NOMO-1 treated with DMSO at 0.1 percent for 48 hours (cell line): ENCODE results near the gene ADAP2.
"Not testable (repeated sequence)": the region's sequence is repeated elsewhere in the genome, so short reads cannot be mapped to it uniquely, and the experiment has no call there.

Source experiments
- DNase-seq: peaks from one replicate; lab custom pipeline; 2025; ENCODE audit not compliant: unreplicated experiment; lab: John Stamatoyannopoulos, UW

Gene ADAP2

DNA sequence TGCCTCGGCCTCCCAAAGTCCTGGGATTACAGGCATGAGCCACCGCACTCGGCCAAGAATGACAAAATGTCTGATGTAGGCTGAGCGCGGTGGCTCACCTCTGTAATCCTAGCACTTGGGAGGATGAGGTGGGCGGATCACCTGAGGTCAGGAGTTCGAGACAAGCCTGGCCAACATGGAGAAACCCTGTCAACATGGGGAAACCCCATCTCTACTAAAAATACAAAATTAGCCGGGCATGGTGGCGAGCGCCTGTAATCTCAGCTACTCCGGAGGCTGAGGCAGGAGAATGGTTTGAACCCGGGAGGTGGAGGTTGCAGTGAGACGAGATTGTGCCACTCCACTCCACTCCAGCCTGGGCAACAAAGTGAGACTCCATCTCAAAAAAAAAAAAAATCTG lies 46.2 kb downstream of the ADAP2 start:
- DNase-seq: not testable (repeated sequence)

DNA sequence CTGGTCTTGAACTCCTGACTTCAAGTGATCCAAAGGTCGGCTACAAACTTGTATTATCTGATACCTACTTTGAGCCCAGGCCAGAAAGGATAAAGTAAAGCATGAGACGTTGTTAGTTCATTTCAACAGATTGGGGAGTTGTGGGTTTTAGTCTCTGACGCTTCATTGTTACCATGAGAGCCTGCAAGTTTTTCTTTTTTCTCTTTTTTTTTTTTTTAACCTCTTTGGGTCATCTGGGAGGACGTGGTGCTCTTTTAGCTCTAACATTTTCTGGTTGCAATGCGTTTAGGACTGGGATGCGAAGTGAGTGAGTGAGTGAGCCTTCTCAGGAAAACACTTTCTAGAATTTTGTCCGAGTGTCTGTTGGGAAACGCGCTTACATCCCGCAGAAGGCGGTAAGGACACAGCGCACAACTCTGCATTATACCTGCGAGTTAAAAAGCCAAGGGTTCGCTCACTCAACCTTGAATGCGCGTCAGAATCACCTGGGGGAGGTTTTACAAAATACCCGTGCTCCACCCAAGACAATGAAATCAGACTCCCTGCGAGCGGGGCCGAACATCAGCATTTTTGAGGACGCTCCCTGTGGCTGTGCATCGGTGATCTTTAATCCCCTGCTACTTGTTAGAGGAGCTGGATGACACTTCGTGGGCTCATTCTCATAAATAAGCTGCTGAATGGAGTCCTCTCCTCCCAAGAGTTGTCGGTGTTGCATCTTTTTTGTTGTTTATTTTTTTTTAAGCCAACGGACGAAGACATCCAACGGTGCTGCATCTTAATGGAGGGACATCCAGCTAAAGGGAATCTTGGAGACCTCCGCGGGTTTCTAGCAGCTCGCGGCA lies 48.5 kb downstream of the ADAP2 start:
- no peak for DNase-seq

DNA sequence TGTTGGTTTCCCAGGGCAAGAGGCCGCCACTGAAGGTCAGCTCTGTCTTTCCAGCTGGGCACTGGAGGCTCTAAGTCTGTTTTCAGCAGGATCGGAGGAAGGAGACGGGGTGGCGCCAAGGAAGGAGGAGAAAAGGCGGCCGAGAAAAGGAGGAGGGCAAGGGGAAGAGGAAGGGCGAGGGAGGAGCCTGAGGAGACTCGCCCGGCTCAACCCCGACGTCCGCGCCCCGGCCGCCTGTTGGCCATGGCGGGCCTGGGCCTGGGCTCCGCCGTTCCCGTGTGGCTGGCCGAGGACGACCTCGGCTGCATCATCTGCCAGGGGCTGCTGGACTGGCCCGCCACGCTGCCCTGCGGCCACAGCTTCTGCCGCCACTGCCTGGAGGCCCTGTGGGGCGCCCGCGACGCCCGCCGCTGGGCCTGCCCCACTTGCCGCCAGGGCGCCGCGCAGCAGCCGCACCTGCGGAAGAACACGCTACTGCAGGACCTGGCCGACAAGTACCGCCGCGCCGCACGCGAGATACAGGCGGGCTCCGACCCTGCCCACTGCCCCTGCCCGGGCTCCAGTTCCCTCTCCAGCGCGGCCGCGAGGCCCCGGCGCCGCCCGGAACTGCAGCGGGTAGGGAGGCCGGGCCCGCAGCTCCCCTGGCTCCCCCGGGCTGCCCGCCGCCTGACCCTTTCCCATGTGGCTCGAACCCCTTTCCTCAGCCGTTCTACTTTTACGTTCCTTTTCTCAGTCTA lies 49.3 kb downstream of the ADAP2 start, which contains the start of gene RNF135:
TSS of gene RNF135 (plus strand) at position 209 of the 737 bp plus-strand sequence. CDS start at position 244, 35 bp downstream.
- peak; percentile 88 for DNase-seq

DNA sequence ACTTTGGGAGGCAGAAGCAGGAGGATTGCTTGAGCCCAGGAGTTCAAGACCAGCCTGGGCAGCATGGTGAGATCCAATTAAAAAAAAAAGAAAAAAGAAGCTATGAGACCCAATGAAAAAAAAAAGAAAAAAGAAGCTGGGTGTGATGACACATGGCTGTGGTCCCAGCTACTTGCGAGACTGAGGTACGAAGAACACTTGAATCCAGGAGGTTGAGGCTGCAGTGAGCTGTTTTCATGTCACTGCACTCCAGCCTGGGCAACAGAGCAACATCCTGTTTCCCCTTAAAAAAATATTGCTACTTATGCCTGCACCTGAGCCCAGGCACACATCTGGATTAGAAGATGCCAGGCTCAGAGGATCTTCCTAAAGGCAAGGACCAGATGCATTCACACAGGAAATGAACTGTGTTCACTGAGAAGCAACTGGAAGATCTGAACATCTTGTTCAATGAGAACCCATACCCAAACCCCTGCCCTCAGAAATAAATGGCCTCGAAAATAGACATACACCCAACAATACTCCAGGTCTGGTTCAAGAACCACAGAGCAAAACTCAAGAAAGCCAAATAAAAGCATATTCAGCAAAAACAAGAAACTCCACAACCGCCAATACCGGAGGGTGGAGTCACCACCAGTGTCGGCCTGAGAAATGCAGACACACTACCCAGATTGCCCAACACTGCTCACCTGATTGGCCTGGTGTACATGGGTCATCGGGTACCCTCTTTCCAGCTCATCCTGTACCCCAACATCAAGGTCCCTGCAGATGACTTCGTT lies 53.5 kb downstream of the ADAP2 start:
- DNase-seq: no peak

DNA sequence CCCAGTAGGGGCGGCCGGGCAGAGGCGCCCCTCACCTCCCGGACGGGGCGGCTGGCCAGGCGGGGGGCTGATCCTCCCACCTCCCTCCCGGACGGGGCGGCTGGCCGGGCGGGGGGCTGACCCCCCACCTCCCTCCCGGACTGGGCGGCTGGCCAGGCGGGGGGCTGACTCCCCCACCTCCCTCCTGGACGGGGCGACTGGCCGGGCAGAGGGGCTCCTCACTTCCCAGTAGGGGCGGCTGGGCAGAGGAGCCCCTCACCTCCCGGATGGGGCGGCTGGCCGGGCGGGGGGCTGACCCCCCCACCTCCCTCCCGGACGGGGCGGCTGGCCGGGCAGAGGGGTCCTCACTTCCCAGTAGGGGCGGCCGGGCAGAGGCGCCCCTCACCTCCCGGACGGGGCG lies 58.2 kb downstream of the ADAP2 start:
- DNase-seq: not testable (repeated sequence)

DNA sequence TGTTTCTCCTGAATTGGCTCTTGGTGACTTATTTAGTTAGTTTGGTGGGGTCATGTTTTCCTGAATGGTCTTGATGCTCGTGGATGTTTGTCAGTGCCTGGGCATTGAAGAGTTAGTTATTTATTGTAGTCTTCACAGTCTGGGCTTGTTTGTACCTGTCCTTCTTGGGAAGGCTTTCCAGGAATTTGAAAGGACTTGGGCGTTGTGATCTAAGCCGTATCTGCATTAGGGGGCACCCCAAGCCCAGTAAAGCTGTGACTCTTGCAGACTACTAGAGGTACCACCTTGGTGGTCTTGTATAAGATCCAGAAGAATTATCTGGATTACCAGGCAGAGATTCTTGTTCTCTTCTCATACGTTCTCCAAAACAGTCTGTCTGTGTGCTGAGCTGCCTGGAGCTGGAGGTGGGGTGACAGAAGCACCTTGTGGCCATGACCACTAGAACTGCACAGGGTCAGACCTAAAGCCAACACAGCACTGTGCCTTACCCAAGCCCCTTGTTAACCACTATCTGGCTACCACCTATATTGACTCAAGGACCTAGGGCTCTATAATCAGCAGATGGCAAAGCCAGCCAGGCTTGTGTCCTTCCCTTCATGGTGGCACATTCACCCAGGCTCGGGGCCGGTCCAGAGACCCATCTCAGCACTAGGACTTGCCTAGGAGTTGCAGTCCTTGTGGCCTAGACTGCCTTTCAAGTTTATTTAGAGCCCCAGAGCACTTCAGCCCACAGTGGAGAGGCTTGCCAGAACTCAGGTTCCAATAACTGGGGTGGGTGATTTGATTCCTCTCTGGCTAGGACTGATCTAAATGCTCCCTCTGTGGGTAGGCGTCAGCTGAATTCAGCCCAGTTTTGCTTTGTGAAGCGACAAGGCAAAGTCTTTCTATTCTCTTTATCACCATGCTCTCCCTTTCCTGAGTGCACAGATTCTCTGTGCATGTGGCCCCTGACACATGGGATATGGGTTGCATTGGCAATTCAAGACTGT lies 60.1 kb downstream of the ADAP2 start:
- DNase-seq: no peak

DNA sequence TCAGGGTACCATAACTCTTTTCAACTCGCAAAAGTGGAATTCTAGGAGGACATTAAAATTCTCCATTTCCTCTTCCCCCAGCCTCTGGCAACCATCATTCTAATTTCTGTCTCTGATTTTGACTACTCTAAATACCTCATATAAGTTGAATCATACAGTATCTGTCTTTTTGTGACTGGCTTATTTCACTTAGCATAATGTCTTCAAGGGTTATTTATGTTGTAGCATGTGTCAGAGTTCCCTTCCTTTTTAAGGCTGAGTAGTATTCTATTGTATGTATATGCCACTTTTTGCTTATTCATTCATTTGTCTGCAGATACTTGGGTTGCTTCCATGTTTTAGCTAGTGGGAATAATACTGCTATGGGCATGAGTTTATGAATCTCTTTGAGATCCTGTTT lies 61.1 kb downstream of the ADAP2 start:
- no peak for DNase-seq

DNA sequence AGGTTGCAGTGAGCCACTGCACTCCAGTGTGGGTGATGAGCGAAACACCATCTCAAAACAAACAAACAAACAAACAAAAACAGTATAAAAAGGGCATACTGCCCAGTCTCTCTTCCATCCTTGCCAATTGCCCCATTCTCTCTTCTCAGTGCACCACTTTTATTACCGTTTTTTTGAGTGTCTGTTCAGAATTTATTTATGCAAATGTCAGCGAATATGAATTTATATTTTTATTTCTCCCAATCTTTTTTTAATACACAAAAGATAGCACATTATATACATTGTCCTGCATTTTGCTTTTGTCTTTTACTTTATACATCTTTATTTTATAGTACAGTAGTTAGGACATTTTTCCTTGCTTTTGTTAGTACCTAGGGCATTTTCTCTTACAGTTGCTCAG lies 68.7 kb downstream of the ADAP2 start:
- DNase-seq: no peak

DNA sequence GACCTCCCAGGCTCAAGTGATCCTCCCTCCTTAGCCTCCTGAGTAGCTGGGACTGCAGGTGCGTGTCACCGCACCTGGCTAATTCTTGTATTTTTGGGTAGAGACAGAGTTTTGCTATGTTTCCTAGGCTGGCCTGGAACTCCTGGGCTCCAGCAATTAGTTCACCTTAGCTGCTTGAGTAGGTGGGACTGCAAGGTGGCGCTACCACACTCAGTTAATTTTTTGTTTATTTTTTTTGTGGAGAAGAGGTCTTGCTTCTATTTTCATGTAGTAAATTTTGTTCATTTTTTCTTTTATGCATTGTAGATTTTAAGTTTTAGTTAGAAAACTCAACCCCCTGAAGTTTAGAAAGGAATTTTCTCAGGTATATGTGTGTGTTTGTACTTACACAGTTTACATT lies 70.8 kb downstream of the ADAP2 start:
- no peak for DNase-seq

DNA sequence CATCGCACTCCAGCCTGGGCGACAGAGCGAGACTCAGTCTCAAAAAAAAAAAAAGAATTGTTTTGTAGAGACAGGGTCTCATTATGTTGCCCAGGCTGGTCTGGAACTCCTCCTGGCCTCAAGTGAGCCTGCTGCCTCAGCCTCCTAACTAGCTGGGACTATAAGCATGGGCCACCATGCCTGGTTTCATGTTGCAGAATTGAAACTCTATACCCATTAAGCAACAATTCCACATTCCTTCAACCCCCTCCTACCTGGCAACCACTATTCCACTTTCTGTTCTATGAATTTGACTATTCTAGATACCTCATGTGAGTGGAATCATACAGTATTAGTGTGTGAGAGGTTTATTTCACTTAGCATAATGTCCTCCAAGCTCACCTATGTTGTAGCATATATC lies 73.6 kb downstream of the ADAP2 start:
- no peak for DNase-seq

DNA sequence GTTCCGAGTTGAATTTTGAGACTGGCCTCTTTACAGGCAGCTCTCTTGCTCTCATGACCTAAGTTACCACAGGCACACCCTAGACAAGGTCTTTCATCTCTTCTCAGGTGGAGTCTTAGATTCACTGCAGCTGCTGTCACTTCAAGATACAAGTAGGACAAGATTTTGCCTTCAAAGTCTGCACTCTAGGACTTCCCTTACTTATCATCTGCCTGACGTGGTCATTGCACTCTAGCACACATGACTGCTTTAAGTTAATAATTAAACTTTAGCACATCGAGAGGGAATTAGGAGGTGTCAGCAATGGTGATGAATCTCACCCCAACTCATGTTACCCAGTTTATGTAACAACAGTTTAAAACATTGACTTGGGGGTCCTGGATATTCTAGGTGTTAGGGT lies 74.7 kb downstream of the ADAP2 start:
- no peak for DNase-seq

DNA sequence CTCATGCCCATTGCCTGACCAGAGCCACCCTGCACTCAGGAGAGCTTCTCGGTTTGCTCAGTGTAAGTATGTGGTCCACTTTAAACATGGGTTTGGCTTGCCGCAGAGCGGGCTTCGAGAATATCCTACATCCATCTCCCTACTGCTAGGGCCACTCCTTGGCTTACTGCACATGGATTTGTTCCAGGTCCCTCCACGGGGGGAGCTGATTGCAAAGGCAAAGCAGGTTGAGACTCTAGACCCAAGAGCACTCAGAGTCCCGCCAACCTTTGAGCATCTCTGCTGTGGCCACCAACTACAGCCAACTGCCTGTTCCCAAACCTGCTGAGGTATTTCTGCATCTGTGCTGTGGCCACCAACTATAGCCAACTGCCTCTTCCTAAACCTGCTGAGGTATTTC lies 75.5 kb downstream of the ADAP2 start:
- DNase-seq: no peak

DNA sequence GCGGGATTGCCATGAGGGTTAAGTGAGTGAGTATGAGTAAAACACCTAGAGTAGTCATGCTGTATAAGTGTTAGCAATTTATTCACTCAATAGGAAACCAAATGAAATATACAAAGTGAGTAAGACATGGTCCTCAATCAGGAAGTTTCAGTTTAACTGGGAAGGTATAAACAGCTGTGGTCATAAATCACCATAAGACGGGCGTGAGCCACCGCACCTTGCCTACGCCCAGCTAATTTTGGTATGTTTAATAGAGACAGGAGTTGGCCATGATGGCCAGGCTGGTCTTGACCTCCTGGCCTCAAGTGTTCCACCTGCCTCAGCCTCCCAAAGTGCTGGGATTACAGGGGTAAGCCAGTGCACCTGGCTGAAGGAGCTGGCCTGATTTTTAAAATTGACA lies 76.1 kb downstream of the ADAP2 start:
- no peak for DNase-seq

DNA sequence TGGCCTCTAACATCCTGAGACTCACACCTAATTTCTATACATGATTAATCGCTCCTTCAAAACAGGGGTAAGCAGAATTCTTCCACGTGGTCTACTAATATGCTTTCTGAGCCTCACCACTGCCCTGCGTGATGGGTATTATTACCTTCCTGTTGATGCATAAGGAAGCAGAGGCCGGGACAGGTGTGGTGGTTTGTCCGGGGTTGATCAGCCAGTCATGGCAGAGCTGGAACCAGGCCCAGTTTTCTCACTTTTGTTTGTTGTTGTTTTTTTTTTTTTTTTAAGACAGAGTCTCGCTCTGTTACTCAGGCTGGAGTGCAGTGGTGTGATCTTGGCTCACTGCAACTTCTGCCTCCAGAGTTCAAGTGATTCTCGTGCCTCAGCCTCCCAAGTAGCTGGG lies 80.3 kb downstream of the ADAP2 start:
- no peak for DNase-seq

DNA sequence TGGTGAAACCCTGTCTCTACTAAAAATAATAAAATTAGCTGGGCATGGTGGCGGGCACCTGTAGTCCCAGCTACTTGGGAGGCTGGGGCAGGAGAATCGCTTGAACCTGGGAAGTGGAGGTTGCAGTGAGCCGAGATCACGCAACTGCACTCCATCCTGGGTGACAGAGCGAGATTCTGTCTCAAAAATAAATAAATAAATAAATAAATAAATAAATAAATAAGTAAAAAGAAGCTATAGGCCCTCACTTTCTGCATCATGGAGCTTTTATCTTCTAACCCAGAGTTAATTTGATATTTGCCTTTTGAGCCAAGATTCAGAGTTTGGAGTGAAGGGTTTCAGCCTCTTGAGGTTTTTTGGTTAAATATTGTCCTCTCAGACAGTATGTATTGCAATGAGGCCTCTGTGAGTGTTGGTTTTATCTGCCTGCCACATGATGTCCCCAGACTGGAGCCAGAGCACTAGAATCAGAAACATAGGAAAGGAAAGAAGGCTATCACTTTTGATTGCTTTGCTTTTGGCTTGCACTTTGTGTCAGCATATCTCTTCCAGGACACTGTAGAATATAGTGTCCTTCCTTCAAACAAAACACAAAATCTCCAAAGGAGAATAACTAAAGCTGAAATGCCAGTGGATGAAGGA lies 81.6 kb downstream of the ADAP2 start:
- no peak for DNase-seq

DNA sequence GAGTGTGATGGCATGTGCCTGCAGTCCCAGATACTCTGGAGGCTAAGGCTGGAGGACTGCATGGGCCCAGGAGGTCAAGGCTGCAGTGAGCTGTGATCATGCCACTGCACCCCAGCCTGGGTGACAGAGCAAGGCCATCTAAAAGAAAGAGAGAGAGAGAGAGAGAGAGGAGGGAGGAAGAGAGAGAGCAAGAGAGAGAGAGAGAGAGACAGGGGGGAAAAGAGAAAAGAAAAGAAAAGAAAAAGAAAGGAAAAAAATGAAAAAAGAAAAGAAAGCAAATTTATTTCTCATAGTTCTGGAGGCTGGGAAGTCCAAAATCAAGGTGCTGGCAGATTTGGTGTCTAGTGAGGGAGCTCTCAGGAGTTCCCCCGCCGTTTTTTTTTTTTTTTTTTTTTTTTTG lies 82.4 kb downstream of the ADAP2 start:
- no peak for DNase-seq

DNA sequence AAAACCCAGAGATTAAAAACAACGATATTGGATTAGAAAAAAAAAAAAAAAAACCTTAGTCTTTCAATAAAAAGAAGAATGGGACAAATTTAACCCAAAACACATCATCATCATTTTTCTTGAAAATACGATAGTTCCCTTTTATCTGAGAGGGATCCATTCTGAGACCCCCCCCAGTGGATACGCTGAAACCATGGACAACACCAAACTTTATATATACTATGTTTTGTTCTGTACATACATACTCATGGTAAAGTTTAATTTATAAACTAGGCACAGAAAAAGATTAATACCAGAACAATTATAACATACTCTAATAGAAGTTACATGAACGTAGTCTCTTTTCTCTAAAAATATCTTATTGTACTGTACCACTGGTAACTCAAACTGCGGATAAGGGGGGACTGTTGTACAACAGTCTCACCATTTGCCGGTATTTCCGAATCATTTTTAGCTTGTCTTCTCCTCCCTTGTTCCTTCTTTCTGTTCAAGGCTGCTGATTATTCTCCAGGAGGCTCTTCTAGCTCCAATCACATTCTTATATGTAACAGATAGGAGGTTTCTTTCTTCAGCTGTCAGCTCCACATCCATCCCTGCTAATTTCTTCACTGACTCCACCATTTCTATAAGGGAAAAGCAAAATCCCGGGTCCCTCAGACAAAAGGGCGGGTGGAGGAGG lies 86.1 kb downstream of the ADAP2 start:
- no peak for DNase-seq

DNA sequence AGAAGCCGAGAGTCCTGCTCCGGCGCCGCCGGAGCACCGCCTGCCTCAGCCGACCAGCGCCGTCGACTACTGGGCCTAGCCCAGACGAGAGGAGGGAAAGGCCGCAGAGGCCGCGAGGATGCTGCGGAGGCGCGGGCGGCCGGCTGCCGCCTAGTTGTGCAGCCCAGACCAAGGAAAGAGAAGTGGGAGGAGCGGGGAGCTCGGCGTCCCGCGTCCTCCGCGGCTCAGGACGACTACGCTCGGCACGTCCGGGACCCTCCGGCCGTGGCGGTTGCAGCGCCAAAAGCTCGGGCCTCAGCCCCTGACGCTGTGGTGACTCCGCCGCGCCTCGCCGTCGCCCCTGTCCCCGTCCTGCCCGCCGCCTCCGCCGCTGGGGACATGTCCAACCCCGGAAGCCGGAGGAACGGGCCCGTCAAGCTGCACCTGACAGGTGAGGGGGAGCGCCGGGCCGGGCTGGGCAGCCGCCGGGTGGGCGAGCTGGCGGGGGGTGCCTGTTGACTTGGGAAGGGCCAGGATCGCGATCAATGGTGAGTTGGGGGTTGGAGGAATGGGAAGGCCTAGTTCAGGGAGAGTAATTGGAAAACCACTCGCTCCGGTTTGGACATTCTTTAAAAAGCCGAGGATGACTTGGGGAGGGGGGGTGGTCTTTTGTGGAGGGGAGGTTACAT lies 86.8 kb downstream of the ADAP2 start:
- DNase-seq: peak; percentile 63
